PC-3 (cell line): ENCODE measurements around the gene CNTLN. TPM values are rescaled to one million over a fixed set of nuclear protein-coding genes. Genes with fewer than 3 reads are reported as not detected.
"Not testable (repeated sequence)": the region's sequence is repeated elsewhere in the genome, so short reads cannot be mapped to it uniquely, and the experiment has no call there.

Source experiments
- ATAC-seq: fragments of 200-7000 bp; cut with Tn5 transposase; 2 replicates; pipeline ENCODE4 v1.9.1; 2020; ENCODE audit warnings: mild to moderate bottlenecking, moderate library complexity
- BruUV-seq: library from RNA; stranded (reverse); fragments of 400-500 nt; replicated peaks from 2 replicates; lab custom pipeline; 2021; lab: Mats Ljungman, UMichigan
- CTCF ChIA-PET: fragments of 300-600 bp; sonication (Branson Sonifier 250); formaldehyde crosslinking; loops from one replicate; lab custom pipeline; 2022; ENCODE audit warnings: antibody characterized with exemption; lab: Charles Lee
- POLR2A ChIA-PET: fragments of 300-600 bp; sonication (Branson Sonifier 250); formaldehyde crosslinking; loops from one replicate; lab custom pipeline; 2022; ENCODE audit warnings: antibody characterized with exemption; ENCODE audit not compliant: unreplicated experiment; lab: Charles Lee
- DNase-seq: peaks from one replicate; pipeline ENCODE4 v3.0.0-alpha.2; 2015
- H2AFZ ChIP-seq: fragments of 300-600 bp; sonication (generic); 2 replicates; pipeline ENCODE4 v1.6.0; 2016; ENCODE audit warnings: antibody characterized with exemption, low read length
- H3F3A ChIP-seq: fragments of 300-600 bp; sonication (generic); one replicate; pipeline ENCODE4 v1.6.0; 2017; ENCODE audit warnings: antibody characterized with exemption, low read length, control low read depth, mild to moderate bottlenecking; ENCODE audit not compliant: unreplicated experiment
- H3K27ac ChIP-seq: fragments of 300-600 bp; sonication (generic); 2 replicates; pipeline ENCODE4 v1.5.1; 2016; ENCODE audit warnings: mild to moderate bottlenecking, low read length
- H3K27me3 ChIP-seq: fragments of 300-600 bp; sonication (generic); 2 replicates; pipeline ENCODE4 v1.6.1; 2016; ENCODE audit warnings: low read length, mixed read lengths
- H3K36me3 ChIP-seq: fragments of 300-600 bp; sonication (generic); 2 replicates; pipeline ENCODE4 v1.6.1; 2016; ENCODE audit warnings: low read depth, mixed run types, low read length, mixed read lengths
- H3K4me1 ChIP-seq: fragments of 300-600 bp; sonication (generic); 2 replicates; pipeline ENCODE4 v1.5.1; 2016; ENCODE audit warnings: low read length; ENCODE audit not compliant: insufficient read depth
- H3K4me2 ChIP-seq: fragments of 300-600 bp; sonication (generic); 2 replicates; pipeline ENCODE4 v1.6.0; 2016; ENCODE audit warnings: low read length
- H3K4me3 ChIP-seq: fragments of 300-600 bp; sonication (generic); 2 replicates; pipeline ENCODE4 v1.5.1; 2016; ENCODE audit warnings: mild to moderate bottlenecking, low read length, mixed read lengths
- H3K79me2 ChIP-seq: fragments of 300-600 bp; sonication (generic); 2 replicates; pipeline ENCODE4 v1.6.1; 2017; ENCODE audit warnings: low read length, mixed read lengths
- H3K9ac ChIP-seq: fragments of 300-600 bp; sonication (generic); 2 replicates; pipeline ENCODE4 v1.6.0; 2016; ENCODE audit warnings: mild to moderate bottlenecking, low read length
- H3K9me2 ChIP-seq: fragments of 300-600 bp; sonication (generic); replicated peaks from 2 replicates; pipeline ENCODE4 v1.6.1; 2016; ENCODE audit warnings: mixed run types, low read length, mixed read lengths
- H3K9me3 ChIP-seq: fragments of 300-600 bp; sonication (generic); 2 replicates; pipeline ENCODE4 v1.6.1; 2016; ENCODE audit warnings: low read length, mixed read lengths
- H4K20me1 ChIP-seq: fragments of 300-600 bp; sonication (generic); 2 replicates; pipeline ENCODE4 v1.6.1; 2016; ENCODE audit warnings: low read length, mixed read lengths
- EZH2 ChIP-seq: fragments of 300-600 bp; sonication (generic); IDR thresholded peaks from one replicate; pipeline ENCODE4 v1.6.1; 2017; ENCODE audit warnings: antibody characterized with exemption, mild to moderate bottlenecking, low read length; ENCODE audit not compliant: unreplicated experiment
- EZH2phosphoT487 ChIP-seq: fragments of 300-600 bp; sonication (generic); IDR thresholded peaks from 2 replicates; pipeline ENCODE4 v1.6.1; 2018; ENCODE audit warnings: mild to moderate bottlenecking, antibody characterized with exemption, low read length, borderline replicate concordance
- intact Hi-C: fragments of 100-400 bp; cut with micrococcal nuclease; formaldehyde crosslinking; loops from 2 replicates; pipeline ENCODE4 v1.9.0; 2023
- total RNA-seq: library from RNA; depleted of rRNA; stranded (reverse); fragments of >200 nt; gene quantifications from 2 replicates; pipeline ENCODE4 v1.2.3, GENCODE V29; 2014
- TF ChIP-seq, protein P1 (sequence below): fragments of 300-600 bp; sonication (generic); conservative IDR thresholded peaks from 2 replicates; pipeline ENCODE4 v1.5.1; 2017; ENCODE audit warnings: antibody characterized with exemption, low read depth, mild to moderate bottlenecking, low read length

Gene CNTLN
- total RNA-seq, 1 experiment from 2014 or later = 6.9 TPM

GRCh38 chr9:17349831-17350230 is 215.0 kb downstream of the CNTLN start:
- Histone ChIP-seq H3K27me3 (no peaks in the 10 kb centered on the region), H4K20me1 (no peaks in the 10 kb centered on the region), H3K4me2 (no peak overlapping the region), H3K9ac (no peak overlapping the region), H3K79me2 (no peaks in the 10 kb centered on the region), H3K36me3 (no peaks in the 10 kb centered on the region), H3F3A (no peaks in the 10 kb centered on the region), H2AFZ (no peak overlapping the region), H3K4me3 (no peak overlapping the region), H3K27ac (no peak overlapping the region), H3K9me2 (no peaks in the 10 kb centered on the region), H3K9me3 (no peaks in the 10 kb centered on the region), H3K4me1 (no peaks in the 10 kb centered on the region)
- CTCF ChIA-PET = no interaction called here
- no TSS peak for BruUV-seq
- POLR2A ChIA-PET = no interaction called here
- DNase-seq = no peak
- no peak for ATAC-seq
- intact Hi-C loops = no loop called here
- TF ChIP-seq EZH2 = no peak
- no peak for TF ChIP-seq EZH2phosphoT487
- TF ChIP-seq, protein P1, sequence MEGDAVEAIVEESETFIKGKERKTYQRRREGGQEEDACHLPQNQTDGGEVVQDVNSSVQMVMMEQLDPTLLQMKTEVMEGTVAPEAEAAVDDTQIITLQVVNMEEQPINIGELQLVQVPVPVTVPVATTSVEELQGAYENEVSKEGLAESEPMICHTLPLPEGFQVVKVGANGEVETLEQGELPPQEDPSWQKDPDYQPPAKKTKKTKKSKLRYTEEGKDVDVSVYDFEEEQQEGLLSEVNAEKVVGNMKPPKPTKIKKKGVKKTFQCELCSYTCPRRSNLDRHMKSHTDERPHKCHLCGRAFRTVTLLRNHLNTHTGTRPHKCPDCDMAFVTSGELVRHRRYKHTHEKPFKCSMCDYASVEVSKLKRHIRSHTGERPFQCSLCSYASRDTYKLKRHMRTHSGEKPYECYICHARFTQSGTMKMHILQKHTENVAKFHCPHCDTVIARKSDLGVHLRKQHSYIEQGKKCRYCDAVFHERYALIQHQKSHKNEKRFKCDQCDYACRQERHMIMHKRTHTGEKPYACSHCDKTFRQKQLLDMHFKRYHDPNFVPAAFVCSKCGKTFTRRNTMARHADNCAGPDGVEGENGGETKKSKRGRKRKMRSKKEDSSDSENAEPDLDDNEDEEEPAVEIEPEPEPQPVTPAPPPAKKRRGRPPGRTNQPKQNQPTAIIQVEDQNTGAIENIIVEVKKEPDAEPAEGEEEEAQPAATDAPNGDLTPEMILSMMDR = no peak

GRCh38 chr9:17354006-17354405 is 219.2 kb downstream of the CNTLN start:
- CTCF ChIA-PET, H3K27ac ChIP-seq, H3F3A ChIP-seq, POLR2A ChIA-PET, intact Hi-C loops, H3K9me2 ChIP-seq, H2AFZ ChIP-seq, ATAC-seq, H3K4me3 ChIP-seq, BruUV-seq, H3K27me3 ChIP-seq, H3K4me2 ChIP-seq, H3K36me3 ChIP-seq, H3K9me3 ChIP-seq, H3K79me2 ChIP-seq, H4K20me1 ChIP-seq, DNase-seq, H3K9ac ChIP-seq, H3K4me1 ChIP-seq: not testable (repeated sequence)

- no peak for ATAC-seq
- intact Hi-C loops = no loop called here
- no TSS peak for BruUV-seq
These were observed 226.5 kb downstream of the CNTLN start for GRCh38 chr9:17361378-17361777.

More at GRCh38 chr9:17361378-17361777, 226.5 kb downstream of the CNTLN start:
- no peak for DNase-seq
- Histone ChIP-seq H2AFZ (no peak overlapping the region), H3K27me3 (no peaks in the 10 kb centered on the region), H3K4me2 (no peak overlapping the region), H3F3A (no peaks in the 10 kb centered on the region), H3K9me2 (no peaks in the 10 kb centered on the region), H3K4me1 (no peaks in the 10 kb centered on the region), H3K27ac (no peak overlapping the region), H3K4me3 (no peak overlapping the region), H3K79me2 (no peaks in the 10 kb centered on the region), H3K9ac (no peak overlapping the region), H3K9me3 (no peaks in the 10 kb centered on the region), H3K36me3 (no peaks in the 10 kb centered on the region), H4K20me1 (no peaks in the 10 kb centered on the region)
- TF ChIP-seq, protein P1 = no peak
- TF ChIP-seq EZH2 (no peak), EZH2phosphoT487 (no peak)
- ChIA-PET POLR2A (no interaction called here), CTCF (no interaction called here)
